NCI-H1092 (cell line): ENCODE results near the gene ODF2L.

Experiments used
- DNase-seq: peaks from one replicate; lab custom pipeline; 2025; lab: John Stamatoyannopoulos, UW

Gene ODF2L

GRCh38 chr1:86395751-86396497, at the start of gene ODF2L:
Gene ODF2L (minus strand): TSS chr1:86396323. CDS start chr1:86387027, 9,296 bp downstream.
- DNase-seq = peak; percentile 60

DNA sequence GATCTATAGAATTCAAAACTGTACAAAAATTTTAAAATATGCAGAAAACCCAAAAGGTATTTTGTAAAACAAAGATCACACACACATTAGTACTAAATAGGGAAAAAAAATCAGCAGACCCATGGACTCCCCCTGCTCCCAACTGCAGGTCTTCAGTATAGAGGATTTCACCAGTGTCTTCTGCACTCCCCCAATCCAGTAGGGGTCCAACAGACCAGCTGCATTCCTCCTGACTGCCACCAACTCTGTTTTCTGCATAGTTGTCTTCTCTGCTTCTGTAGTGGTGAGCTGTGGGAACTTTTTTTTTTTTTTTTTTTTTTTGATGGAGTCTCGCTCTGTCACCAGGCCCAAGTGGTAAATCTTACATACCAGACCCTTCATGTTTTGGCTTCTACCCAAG, 49.8 kb upstream of the ODF2L start:
- DNase-seq = no peak

DNA sequence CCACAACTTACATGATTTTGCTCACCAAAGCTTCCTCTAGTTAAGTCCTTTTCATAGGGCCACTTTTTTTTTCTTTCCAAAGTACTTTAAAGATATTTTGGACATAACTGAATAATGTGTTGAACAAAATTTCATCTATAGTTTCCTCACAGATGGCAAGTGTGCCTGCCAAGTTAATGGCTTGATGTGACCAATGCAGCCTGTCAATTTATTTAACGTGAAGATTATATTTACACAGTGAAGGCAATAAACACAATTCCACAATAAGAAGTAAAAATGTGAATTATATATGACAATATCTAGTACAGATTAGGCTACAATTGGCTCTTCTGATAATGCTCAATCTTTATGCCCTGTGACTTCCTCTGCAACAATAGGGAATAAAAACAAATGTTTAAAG, 45.9 kb upstream of the ODF2L start:
- no peak for DNase-seq

- no peak for DNase-seq
Observed at GRCh38 chr1:86441581-86441980, 45.5 kb upstream of the ODF2L start.

- no peak for DNase-seq
Observed at GRCh38 chr1:86436041-86436440, 39.9 kb upstream of the ODF2L start.

- DNase-seq = no peak
Observed at GRCh38 chr1:86435327-86435726, 39.2 kb upstream of the ODF2L start.

DNA sequence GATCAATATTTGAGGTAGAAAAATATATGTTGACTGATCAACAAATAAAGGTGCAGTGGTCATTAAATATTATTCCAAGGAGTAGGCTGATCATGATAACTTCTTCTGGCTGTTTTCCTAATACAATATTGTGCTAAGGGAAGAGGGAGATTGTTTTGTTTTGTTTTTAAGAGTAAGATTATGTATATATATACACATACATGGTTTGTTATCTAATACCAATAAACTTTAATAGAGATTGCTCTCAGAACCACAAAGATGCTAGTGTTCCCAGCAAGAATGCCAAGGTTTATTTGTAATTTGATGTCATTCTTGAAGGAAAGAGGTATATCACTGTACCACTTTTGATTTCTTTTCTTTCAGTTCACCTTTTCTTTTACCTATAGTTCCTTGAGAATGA, 37.9 kb upstream of the ODF2L start:
- no peak for DNase-seq

DNA sequence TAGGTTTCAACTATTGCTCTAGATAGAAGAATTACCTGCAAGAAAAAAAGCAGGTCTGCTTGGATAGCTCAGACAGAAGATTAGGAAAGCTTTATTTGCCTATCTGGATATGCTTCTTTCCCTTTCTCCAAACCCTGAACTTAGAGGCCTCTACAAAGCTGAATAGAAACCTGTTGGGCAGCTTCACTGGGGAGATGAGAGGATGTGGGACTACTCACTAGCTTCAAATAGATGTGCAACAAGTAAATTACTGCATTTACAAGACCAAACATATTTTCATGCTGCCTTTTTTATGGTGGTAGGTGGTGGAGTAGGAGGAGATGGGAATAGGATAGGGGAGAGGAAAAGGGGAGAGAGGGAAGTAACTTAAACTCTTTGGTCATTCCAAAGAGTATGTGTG, 34.3 kb upstream of the ODF2L start:
- no peak for DNase-seq

DNA sequence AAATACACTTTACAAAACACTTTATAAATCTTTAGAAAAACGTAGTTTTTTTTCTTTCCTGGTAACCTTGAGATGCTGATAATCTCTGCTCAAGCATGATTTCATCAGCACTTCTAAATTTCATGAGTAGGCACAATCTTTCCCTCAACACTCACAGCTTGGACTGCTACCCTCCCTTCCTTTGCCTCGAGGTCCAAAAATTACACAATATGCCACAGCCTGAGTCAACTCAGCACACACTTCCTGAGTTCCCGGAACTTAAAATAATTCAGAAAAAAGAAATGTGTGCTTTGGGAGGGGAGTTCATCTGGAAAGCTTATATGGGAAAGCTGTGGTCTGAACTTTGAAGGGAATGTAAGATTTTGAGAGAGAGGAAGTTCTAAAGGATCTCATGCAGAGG, 33.7 kb upstream of the ODF2L start:
- DNase-seq = no peak

DNA sequence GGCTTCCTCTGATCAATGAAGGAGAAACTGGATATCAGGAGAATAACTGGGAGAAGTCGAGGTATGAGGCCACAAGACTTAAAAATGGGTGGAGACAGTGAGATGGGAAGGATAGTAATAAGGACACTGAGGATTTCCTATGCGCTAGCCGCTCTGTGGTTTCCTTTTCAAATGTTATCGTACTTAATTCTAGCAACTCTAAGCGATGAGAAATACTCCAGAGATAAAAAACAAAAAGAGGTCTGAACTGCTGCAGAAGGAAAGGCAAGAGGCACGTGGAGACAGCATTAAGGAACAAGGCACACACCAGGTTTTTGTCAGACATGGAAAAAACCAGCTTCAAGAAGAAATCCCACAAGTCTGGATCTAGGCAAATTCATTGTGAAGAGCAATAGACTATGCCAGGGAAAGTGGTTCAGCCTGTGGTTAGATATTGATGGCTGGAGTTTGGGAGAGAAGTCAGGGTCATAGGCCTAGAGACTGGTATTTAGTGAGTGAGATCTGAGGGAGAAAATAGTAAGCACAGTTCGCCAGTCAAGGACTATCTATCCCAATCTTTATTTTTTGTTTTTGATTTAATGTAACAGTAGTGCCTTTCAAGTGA, 33.1 kb upstream of the ODF2L start:
- no peak for DNase-seq

DNA sequence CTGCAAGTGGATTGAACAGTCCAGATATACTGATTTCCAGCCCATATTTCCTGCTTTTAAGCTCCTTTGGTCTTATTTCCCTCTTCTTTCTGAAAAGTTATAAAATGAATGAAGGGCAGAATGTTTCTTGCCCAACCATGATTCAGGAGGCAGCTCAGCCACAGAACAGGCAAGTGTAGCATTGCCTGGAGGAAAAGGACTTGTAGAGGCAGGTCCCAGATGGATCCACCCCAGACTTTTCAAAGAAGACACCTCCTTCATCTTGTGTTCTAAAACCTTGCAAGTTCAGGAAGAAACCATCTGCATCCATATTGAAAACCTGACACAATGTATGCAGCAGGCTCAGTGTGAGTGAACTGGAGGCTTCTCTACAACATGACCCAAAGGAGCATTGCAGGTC, 27.8 kb upstream of the ODF2L start, which contains the start of gene CLCA2:
TSS of gene CLCA2 (plus strand) at position 299 of the 400 bp plus-strand sequence. CDS start at position 376, 77 bp downstream.
- no peak for DNase-seq

GRCh38 chr1:86423473-86423872, 27.4 kb upstream of the ODF2L start:
- DNase-seq = no peak

DNA sequence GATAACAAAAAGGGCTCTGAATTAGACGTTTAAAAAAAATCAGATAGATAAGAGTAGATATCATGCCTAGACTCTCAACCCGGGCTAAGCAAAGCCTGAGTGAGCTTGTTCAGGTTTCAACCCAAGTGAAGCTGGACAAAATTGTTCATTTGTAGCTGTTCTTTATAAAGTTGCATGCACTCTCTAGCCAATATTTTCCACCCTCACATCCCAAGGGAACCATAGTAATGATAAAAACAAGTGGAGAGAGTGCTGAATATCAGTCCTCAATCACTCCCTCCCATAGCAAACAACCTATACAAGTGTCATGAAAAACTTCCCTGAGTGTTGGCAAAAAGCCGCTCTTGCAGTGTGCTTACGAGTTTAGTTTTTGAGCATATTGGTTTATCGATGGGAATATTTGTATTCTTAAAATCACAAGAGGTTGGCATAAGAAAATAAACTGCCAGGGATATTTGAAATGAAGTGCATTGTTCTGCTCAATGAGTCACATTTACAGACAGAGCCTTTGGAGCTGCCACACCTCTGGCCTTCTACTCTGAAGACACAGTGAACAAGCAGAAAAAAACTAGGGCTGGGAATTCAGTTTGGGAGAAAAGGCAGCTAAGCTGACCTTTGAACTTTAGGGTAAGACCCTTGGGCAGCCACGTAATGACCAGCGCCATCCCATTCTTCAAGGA, 25.6 kb upstream of the ODF2L start:
- no peak for DNase-seq

GRCh38 chr1:86419277-86419903, 23.3 kb upstream of the ODF2L start:
- no peak for DNase-seq

GRCh38 chr1:86416343-86416742, 20.2 kb upstream of the ODF2L start:
- DNase-seq = no peak

- DNase-seq = no peak
Observed at GRCh38 chr1:86410879-86411278, 14.8 kb upstream of the ODF2L start.

- DNase-seq = no peak
Observed at GRCh38 chr1:86409416-86410021, 13.4 kb upstream of the ODF2L start.

DNA sequence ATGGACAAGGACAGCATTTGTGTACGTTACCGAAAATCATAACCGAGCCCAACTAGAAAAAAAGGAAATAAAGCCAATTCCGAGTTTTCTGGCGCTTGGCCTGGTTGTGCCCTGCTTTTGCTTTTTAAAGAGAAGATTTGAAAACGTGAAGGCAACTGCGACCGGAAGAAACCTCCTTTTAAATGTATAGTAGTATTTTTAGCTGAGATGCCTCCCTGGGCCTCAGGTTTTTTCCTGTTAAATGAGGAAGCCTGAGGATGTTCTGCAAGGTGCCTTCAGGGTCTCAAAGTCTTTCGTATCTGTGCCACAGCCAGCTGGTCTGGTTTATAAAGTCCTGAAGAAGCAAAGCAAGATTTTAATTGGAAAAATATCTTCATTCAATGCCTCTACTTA, 371 bp upstream of the ODF2L start:
- no peak for DNase-seq

DNA sequence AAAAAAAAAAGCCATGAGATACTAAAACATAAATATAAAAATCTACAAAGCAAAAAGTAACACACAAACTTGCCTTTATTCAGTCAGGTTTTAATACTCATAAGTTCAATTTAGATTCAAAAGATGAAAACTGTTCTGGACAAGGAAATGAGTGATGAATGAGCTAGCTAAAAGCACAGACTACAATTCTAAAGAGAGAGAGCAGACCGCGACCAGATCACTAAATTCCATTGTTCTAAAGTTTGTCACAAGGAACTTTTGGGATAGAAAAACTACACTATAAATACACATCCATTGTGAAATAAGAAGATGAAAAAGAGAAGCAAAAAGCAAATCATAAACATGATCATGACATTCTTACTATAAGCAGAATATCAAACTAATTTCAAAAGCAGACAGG, 1.7 kb downstream of the ODF2L start:
- DNase-seq = no peak

- no peak for DNase-seq
Observed at GRCh38 chr1:86389307-86389706, 6.8 kb downstream of the ODF2L start.

DNA sequence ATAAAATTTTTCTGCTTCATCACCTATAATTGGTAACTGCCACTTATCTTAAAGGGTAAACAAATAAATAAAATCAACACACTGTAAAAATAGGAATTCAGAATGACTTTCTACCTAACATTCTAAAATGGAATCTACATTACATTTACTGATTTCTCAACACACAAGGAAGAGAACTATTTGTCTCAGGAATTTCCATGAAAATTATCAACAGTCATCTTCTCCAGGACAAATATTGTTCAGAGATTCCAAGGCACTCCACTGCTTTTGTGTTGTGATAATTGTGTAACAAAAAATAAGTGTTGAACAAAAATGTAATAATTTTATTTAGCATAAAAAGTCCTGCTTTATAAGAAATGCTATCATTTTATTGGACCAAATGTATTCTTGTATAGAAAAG, 7.3 kb downstream of the ODF2L start:
- DNase-seq = no peak

DNA sequence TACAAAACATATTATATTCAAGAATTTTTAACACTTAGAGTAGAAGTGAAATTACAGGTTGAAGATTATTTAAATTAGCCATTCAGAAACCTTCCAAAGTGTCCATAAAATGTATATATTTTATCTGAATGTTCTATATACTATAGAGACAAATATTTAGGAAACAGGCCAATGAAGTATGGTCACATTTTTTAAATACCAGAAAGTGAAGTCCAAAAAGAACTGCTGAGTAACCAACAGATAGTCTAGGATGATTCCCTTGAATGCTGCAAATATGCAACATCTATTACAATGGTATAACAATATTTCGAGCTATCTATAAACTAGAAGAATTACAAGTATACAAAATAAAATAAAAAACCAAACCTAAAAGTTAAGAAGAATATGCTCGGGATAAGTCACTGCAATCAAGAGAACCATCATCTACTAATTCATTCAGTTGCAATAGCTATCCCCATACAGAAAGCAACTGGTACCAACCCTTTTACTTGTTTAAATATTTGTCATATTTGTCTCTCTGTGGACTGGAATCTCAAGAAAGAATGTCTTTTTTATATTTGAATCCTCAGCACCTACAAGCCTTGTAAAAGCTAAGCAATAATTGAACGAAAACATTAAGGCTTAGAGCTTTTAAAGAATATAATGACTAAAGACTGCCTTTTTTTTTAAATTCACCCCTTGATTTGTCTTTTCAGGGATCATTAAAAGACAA, 8.1 kb downstream of the ODF2L start:
- DNase-seq = no peak
